Activated naive CD8-positive, alpha-beta T cell treated with anti-CD3 and anti-CD28 coated beads, Interleukin-2, amount 50 U/mL, for 24 hours (primary cell): Measurements from ENCODE around the gene RAD51B.
"Not testable (repeated sequence)": the region's sequence is repeated elsewhere in the genome, so short reads cannot be mapped to it uniquely, and the experiment has no call there.

Experiments
- ATAC-seq: fragments of 150-1000 bp; cut with Tn5 transposase; one replicate; pipeline ENCODE4 v1.10.0; 2021
- DNase-seq: peaks from one replicate; pipeline ENCODE4 v3.0.0; 2021
- H3K27ac Mint-ChIP-seq: one replicate; pipeline ENCODE4 v1.8.0; 2021; ENCODE audit warnings: mild to moderate bottlenecking, mixed read lengths
- H3K27me3 Mint-ChIP-seq: one replicate; pipeline ENCODE4 v1.8.0; 2021; ENCODE audit warnings: mixed read lengths
- H3K36me3 Mint-ChIP-seq: one replicate; pipeline ENCODE4 v1.8.0; 2021; ENCODE audit warnings: low read depth, mixed read lengths
- H3K4me1 Mint-ChIP-seq: one replicate; pipeline ENCODE4 v1.8.0; 2021; ENCODE audit warnings: mixed read lengths
- H3K4me3 Mint-ChIP-seq: one replicate; pipeline ENCODE4 v1.8.0; 2021; ENCODE audit warnings: mild to moderate bottlenecking, moderate library complexity, mixed read lengths
- H3K9me3 Mint-ChIP-seq: one replicate; pipeline ENCODE4 v1.8.0; 2021; ENCODE audit warnings: mixed read lengths

RAD51B gene

GRCh38 chr14:67962215-67962644 lies 142.7 kb downstream of the RAD51B start:
- H3K36me3 Mint-ChIP-seq, result peaks cover 16% of the 10 kb centered on the region
- no peak overlapping the region for H3K27ac Mint-ChIP-seq
- DNase-seq (no peak), ATAC-seq (no peak)
- H3K27me3 Mint-ChIP-seq, result no peaks in the 10 kb centered on the region
- H3K9me3 Mint-ChIP-seq, result peaks cover 4% of the 10 kb centered on the region
- H3K4me3 Mint-ChIP-seq, result no peak overlapping the region
- H3K4me1 Mint-ChIP-seq, result peaks cover 3% of the 10 kb centered on the region

GRCh38 chr14:67963545-67963944 lies 144.0 kb downstream of the RAD51B start:
- DNase-seq (no peak), ATAC-seq (no peak)
- no peak overlapping the region for H3K27ac Mint-ChIP-seq
- H3K36me3 Mint-ChIP-seq, result peaks cover 23% of the 10 kb centered on the region
- H3K4me1 Mint-ChIP-seq, result peaks cover 3% of the 10 kb centered on the region
- peaks cover 6% of the 10 kb centered on the region for H3K9me3 Mint-ChIP-seq
- no peak overlapping the region for H3K4me3 Mint-ChIP-seq
- H3K27me3 Mint-ChIP-seq, result no peaks in the 10 kb centered on the region

GRCh38 chr14:67963960-67964812 lies 144.6 kb downstream of the RAD51B start:
- Mint-ChIP-seq H3K36me3 (peaks cover 25% of the 10 kb centered on the region), H3K27me3 (no peaks in the 10 kb centered on the region), H3K4me1 (peaks cover 3% of the 10 kb centered on the region), H3K4me3 (no peak overlapping the region), H3K9me3 (peaks cover 10% of the 10 kb centered on the region), H3K27ac (no peak overlapping the region)
- ATAC-seq (no peak), DNase-seq (no peak)

GRCh38 chr14:67965696-67966095 lies 146.1 kb downstream of the RAD51B start:
- ATAC-seq, result no peak
- H3K4me1 Mint-ChIP-seq, result peaks cover 3% of the 10 kb centered on the region

GRCh38 chr14:67967206-67967605 lies 147.6 kb downstream of the RAD51B start:
- Mint-ChIP-seq H3K27ac (no peak overlapping the region), H3K27me3 (no peaks in the 10 kb centered on the region), H3K9me3 (peaks cover 10% of the 10 kb centered on the region), H3K4me3 (no peak overlapping the region), H3K4me1 (peaks cover 1% of the 10 kb centered on the region), H3K36me3 (peaks cover 25% of the 10 kb centered on the region)
- ATAC-seq, result no peak
- DNase-seq, result no peak

More at GRCh38 chr14:67965696-67966095, 146.1 kb downstream of the RAD51B start:
- Mint-ChIP-seq H3K27ac (no peak overlapping the region), H3K27me3 (no peaks in the 10 kb centered on the region), H3K9me3 (peaks cover 10% of the 10 kb centered on the region), H3K36me3 (peaks cover 25% of the 10 kb centered on the region), H3K4me3 (no peak overlapping the region)
- DNase-seq, result no peak

- not testable (repeated sequence) for H3K4me1 Mint-ChIP-seq, DNase-seq, ATAC-seq, H3K4me3 Mint-ChIP-seq, H3K27ac Mint-ChIP-seq, H3K27me3 Mint-ChIP-seq
- Mint-ChIP-seq H3K9me3 (peaks cover 10% of the 10 kb centered on the region), H3K36me3 (peaks cover 25% of the 10 kb centered on the region)
Observed at GRCh38 chr14:67967970-67968369, 148.4 kb downstream of the RAD51B start.

GRCh38 chr14:67970923-67971322 lies 151.3 kb downstream of the RAD51B start:
- ATAC-seq (no peak), DNase-seq (no peak)
- H3K9me3 Mint-ChIP-seq, result peaks cover 10% of the 10 kb centered on the region
- no peaks in the 10 kb centered on the region for H3K27me3 Mint-ChIP-seq
- no peak overlapping the region for H3K27ac Mint-ChIP-seq
- no peaks in the 10 kb centered on the region for H3K4me1 Mint-ChIP-seq
- H3K4me3 Mint-ChIP-seq, result no peak overlapping the region
- H3K36me3 Mint-ChIP-seq, result peaks cover 18% of the 10 kb centered on the region

GRCh38 chr14:67971627-67972625 lies 152.3 kb downstream of the RAD51B start:
- peaks cover 6% of the 10 kb centered on the region for H3K9me3 Mint-ChIP-seq
- DNase-seq, result no peak
- ATAC-seq, result no peak
- no peaks in the 10 kb centered on the region for H3K4me1 Mint-ChIP-seq
- H3K27ac Mint-ChIP-seq, result no peak overlapping the region
- no peak overlapping the region for H3K4me3 Mint-ChIP-seq
- H3K36me3 Mint-ChIP-seq, result peaks cover 13% of the 10 kb centered on the region
- no peaks in the 10 kb centered on the region for H3K27me3 Mint-ChIP-seq

- Mint-ChIP-seq H3K4me3 (no peak overlapping the region), H3K27me3 (no peaks in the 10 kb centered on the region), H3K9me3 (peaks cover 5% of the 10 kb centered on the region), H3K36me3 (peaks cover 5% of the 10 kb centered on the region), H3K4me1 (no peaks in the 10 kb centered on the region), H3K27ac (no peak overlapping the region)
- DNase-seq (no peak), ATAC-seq (no peak)
Observed at GRCh38 chr14:67973436-67973835, 153.9 kb downstream of the RAD51B start.

GRCh38 chr14:67975470-67975869 lies 155.9 kb downstream of the RAD51B start:
- no peak for ATAC-seq
- Mint-ChIP-seq H3K4me1 (peaks cover 4% of the 10 kb centered on the region), H3K36me3 (peaks cover 3% of the 10 kb centered on the region), H3K9me3 (no peaks in the 10 kb centered on the region), H3K27ac (no peak overlapping the region), H3K27me3 (no peaks in the 10 kb centered on the region), H3K4me3 (no peak overlapping the region)
- DNase-seq, result no peak

GRCh38 chr14:67977434-67978034 lies 158.0 kb downstream of the RAD51B start:
- DNase-seq, result no peak
- Mint-ChIP-seq H3K27ac (no peak overlapping the region), H3K27me3 (no peaks in the 10 kb centered on the region), H3K9me3 (no peaks in the 10 kb centered on the region), H3K4me1 (peaks cover 4% of the 10 kb centered on the region), H3K4me3 (no peak overlapping the region), H3K36me3 (peaks cover 3% of the 10 kb centered on the region)
- no peak for ATAC-seq

- Mint-ChIP-seq H3K4me1 (peaks cover 4% of the 10 kb centered on the region), H3K4me3 (no peak overlapping the region), H3K9me3 (no peaks in the 10 kb centered on the region), H3K36me3 (peaks cover 3% of the 10 kb centered on the region), H3K27me3 (no peaks in the 10 kb centered on the region), H3K27ac (no peak overlapping the region)
- DNase-seq (no peak), ATAC-seq (no peak)
Observed at GRCh38 chr14:67978749-67979148, 159.2 kb downstream of the RAD51B start.

GRCh38 chr14:67982711-67983608 lies 163.4 kb downstream of the RAD51B start:
- Mint-ChIP-seq H3K4me3 (no peak overlapping the region), H3K9me3 (no peaks in the 10 kb centered on the region), H3K36me3 (peaks cover 2% of the 10 kb centered on the region), H3K4me1 (peaks cover 4% of the 10 kb centered on the region), H3K27ac (no peak overlapping the region), H3K27me3 (no peaks in the 10 kb centered on the region)
- ATAC-seq, result no peak
- DNase-seq, result no peak
